ENCODE data around the gene PTBP3.

The PTBP3 gene

DNA sequence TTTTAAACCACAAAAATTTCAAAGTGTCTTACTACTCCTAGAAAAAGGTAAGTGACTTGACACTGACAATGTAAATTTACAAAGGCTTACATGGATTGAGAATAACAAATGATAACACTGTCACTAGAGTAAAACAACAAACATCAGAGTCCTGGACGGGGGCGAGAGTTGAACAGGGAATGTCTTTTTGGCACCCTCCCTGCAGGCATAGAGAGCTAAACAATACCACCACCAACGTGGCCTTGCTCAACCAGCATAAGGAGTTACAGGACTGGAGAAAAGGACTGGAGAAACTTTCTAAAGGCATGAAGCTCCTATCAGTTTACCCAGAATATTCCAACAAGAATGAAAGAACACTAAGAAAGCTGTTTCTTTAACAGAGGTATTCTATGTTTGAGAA, 55.3 kb downstream of the PTBP3 start:
- Histone ChIP-seq H3K27ac (replicated peaks; ENCODE audit: low read length) (no peak overlapping the region), H3K36me3 (replicated peaks in 1 of 2; ENCODE audit: control insufficient read depth in 2 of 2, insufficient read depth in 2 of 2, low read length in 2 of 2) (peaks cover 0 to 3% of the 10 kb centered on the region in 2 donors), H3K18ac (ENCODE audit: low read length) (no peak overlapping the region), H3K4me2 (ENCODE audit: insufficient read depth, low read length, poor library complexity, severe bottlenecking) (no peak overlapping the region), H3K4me3 (ENCODE audit: low read length in 2 of 2) (no peak overlapping the region), H3K27me3 (ENCODE audit: control insufficient read depth in 3 of 3, insufficient read depth in 3 of 3, low read depth in 1 of 3, low read length in 3 of 3) (no peaks in the 10 kb centered on the region), H3K9me3 (replicated peaks in 1 of 2; ENCODE audit: control insufficient read depth in 2 of 2, insufficient read depth in 1 of 2, low read depth in 1 of 2, low read length in 2 of 2) (peaks cover 3 to 4% of the 10 kb centered on the region in 2 donors), H3K4ac (ENCODE audit: low read length) (no peak overlapping the region), H2AFZ (ENCODE audit: low read length) (no peak overlapping the region), H4K91ac (ENCODE audit: low read depth, low read length, poor library complexity) (no peak overlapping the region), H4K8ac (ENCODE audit: low read depth, low read length) (no peak overlapping the region), H3K9ac (ENCODE audit: low read depth, low read length, poor library complexity) (no peak overlapping the region), H2BK5ac (ENCODE audit: low read length) (no peak overlapping the region), H2BK120ac (ENCODE audit: low read depth, low read length) (no peak overlapping the region), H3K14ac (ENCODE audit: low read length) (no peak overlapping the region), H3K23ac (ENCODE audit: low read depth, low read length, poor library complexity) (no peak overlapping the region), H2BK15ac (ENCODE audit: low read length) (no peak overlapping the region), H3K79me1 (ENCODE audit: low read depth, low read length) (no peaks in the 10 kb centered on the region), H2BK12ac (ENCODE audit: low read length) (no peak overlapping the region), H3K4me1 (ENCODE audit: control insufficient read depth in 2 of 2, insufficient read depth in 1 of 2, low read depth in 1 of 2, low read length in 2 of 2) (peaks cover 0 to 4% of the 10 kb centered on the region in 2 donors), H2AK5ac (ENCODE audit: low read depth, low read length) (no peak overlapping the region)
- no peak for DNase-seq (ENCODE audit: low spot score)
- WGBS, 2 donors (ENCODE audit: extremely low coverage in 2 of 2, insufficient read length in 2 of 2, insufficient replicate concordance in 1 of 2) = no CpG with 5 or more reads among the region's 3 CpGs

DNA sequence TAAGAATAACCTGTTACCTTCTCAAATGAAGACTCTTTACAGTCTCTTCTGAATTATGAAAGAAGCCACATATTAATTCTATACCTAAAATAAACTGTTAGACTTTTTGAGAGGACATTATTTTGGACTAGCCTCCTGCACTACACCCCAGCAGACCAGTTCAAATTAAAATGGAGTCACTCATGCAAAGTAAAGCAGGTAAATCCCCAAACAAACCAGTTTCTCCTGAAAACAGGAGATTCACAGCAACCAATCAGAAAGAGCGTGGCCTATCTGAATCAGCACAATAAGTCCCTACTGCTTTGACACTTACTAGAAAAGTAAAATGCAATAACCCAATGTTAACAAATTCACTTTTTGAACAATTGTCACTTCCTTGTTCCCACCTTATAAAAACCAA, 58.8 kb downstream of the PTBP3 start:
- no peak overlapping the region for H3K23ac ChIP-seq (ENCODE audit: low read depth, low read length, poor library complexity)
- no peaks in the 10 kb centered on the region for H3K9me3 ChIP-seq (replicated peaks in 1 of 2; ENCODE audit: control insufficient read depth in 2 of 2, insufficient read depth in 1 of 2, low read depth in 1 of 2, low read length in 2 of 2)
- H2AK5ac ChIP-seq (ENCODE audit: low read depth, low read length) = no peak overlapping the region
- no peak overlapping the region for H2AFZ ChIP-seq (ENCODE audit: low read length)
- H3K79me1 ChIP-seq (ENCODE audit: low read depth, low read length) = no peaks in the 10 kb centered on the region
- H3K4me3 ChIP-seq (ENCODE audit: low read length in 2 of 2) = no peak overlapping the region
- H3K27me3 ChIP-seq (ENCODE audit: control insufficient read depth in 3 of 3, insufficient read depth in 3 of 3, low read depth in 1 of 3, low read length in 3 of 3) = no peaks in the 10 kb centered on the region
- no peak overlapping the region for H3K18ac ChIP-seq (ENCODE audit: low read length)
- H3K36me3 ChIP-seq (replicated peaks in 1 of 2; ENCODE audit: control insufficient read depth in 2 of 2, insufficient read depth in 2 of 2, low read length in 2 of 2) = peaks cover 0 to 12% of the 10 kb centered on the region in 2 donors
- no peak overlapping the region for H2BK15ac ChIP-seq (ENCODE audit: low read length)
- H2BK5ac ChIP-seq (ENCODE audit: low read length) = no peak overlapping the region
- H3K4me1 ChIP-seq (ENCODE audit: control insufficient read depth in 2 of 2, insufficient read depth in 1 of 2, low read depth in 1 of 2, low read length in 2 of 2) = peaks cover 0 to 4% of the 10 kb centered on the region in 2 donors
- no peak overlapping the region for H3K4me2 ChIP-seq (ENCODE audit: insufficient read depth, low read length, poor library complexity, severe bottlenecking)
- H3K4ac ChIP-seq (ENCODE audit: low read length) = no peak overlapping the region
- no peak overlapping the region for H4K8ac ChIP-seq (ENCODE audit: low read depth, low read length)
- H2BK120ac ChIP-seq (ENCODE audit: low read depth, low read length) = no peak overlapping the region
- WGBS, 2 donors (ENCODE audit: extremely low coverage in 2 of 2, insufficient read length in 2 of 2, insufficient replicate concordance in 1 of 2) = no CpG with 5 or more reads among the region's 1 CpG
- H3K14ac ChIP-seq (ENCODE audit: low read length) = no peak overlapping the region
- H3K27ac ChIP-seq (replicated peaks; ENCODE audit: low read length) = no peak overlapping the region
- no peak for DNase-seq (ENCODE audit: low spot score)
- no peak overlapping the region for H2BK12ac ChIP-seq (ENCODE audit: low read length)
- H4K91ac ChIP-seq (ENCODE audit: low read depth, low read length, poor library complexity) = no peak overlapping the region
- H3K9ac ChIP-seq (ENCODE audit: low read depth, low read length, poor library complexity) = no peak overlapping the region

DNA sequence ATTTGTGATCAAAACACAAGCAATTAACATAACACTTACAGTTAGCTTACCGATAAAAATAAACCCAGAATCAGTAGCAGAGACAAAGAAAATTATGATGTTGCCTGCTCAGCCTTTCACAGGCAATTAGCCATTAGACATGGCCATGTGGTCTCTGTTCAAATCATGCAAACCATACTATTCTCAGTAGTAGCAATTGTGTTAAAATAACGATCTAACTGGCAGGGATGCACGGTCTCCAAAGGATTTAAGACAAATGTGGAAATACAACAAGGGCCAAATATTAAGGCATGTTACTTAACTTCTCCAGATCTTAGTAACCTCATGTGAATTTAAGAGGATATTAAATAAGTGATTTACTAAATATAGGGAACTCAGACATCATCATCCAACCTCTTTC, 59.5 kb downstream of the PTBP3 start:
- Histone ChIP-seq H3K4ac (ENCODE audit: low read length) (no peak overlapping the region), H2BK12ac (ENCODE audit: low read length) (no peak overlapping the region), H3K4me1 (ENCODE audit: control insufficient read depth in 2 of 2, insufficient read depth in 1 of 2, low read depth in 1 of 2, low read length in 2 of 2) (peaks cover 0 to 4% of the 10 kb centered on the region in 2 donors), H2AK5ac (ENCODE audit: low read depth, low read length) (no peak overlapping the region), H4K91ac (ENCODE audit: low read depth, low read length, poor library complexity) (no peak overlapping the region), H3K27me3 (ENCODE audit: control insufficient read depth in 3 of 3, insufficient read depth in 3 of 3, low read depth in 1 of 3, low read length in 3 of 3) (no peaks in the 10 kb centered on the region), H3K9ac (ENCODE audit: low read depth, low read length, poor library complexity) (no peak overlapping the region), H3K4me2 (ENCODE audit: insufficient read depth, low read length, poor library complexity, severe bottlenecking) (no peak overlapping the region), H2BK5ac (ENCODE audit: low read length) (no peak overlapping the region), H3K79me1 (ENCODE audit: low read depth, low read length) (no peaks in the 10 kb centered on the region), H2BK120ac (ENCODE audit: low read depth, low read length) (no peak overlapping the region), H3K18ac (ENCODE audit: low read length) (no peak overlapping the region), H4K8ac (ENCODE audit: low read depth, low read length) (no peak overlapping the region), H3K23ac (ENCODE audit: low read depth, low read length, poor library complexity) (no peak overlapping the region), H2AFZ (ENCODE audit: low read length) (no peak overlapping the region), H2BK15ac (ENCODE audit: low read length) (no peak overlapping the region), H3K9me3 (replicated peaks in 1 of 2; ENCODE audit: control insufficient read depth in 2 of 2, insufficient read depth in 1 of 2, low read depth in 1 of 2, low read length in 2 of 2) (no peaks in the 10 kb centered on the region), H3K36me3 (replicated peaks in 1 of 2; ENCODE audit: control insufficient read depth in 2 of 2, insufficient read depth in 2 of 2, low read length in 2 of 2) (peaks cover 0 to 12% of the 10 kb centered on the region in 2 donors), H3K14ac (ENCODE audit: low read length) (no peak overlapping the region), H3K27ac (replicated peaks; ENCODE audit: low read length) (no peak overlapping the region), H3K4me3 (ENCODE audit: low read length in 2 of 2) (no peak overlapping the region)
- no peak for DNase-seq (ENCODE audit: low spot score)
- WGBS, 2 donors (ENCODE audit: extremely low coverage in 2 of 2, insufficient read length in 2 of 2, insufficient replicate concordance in 1 of 2) = no CpG with 5 or more reads among the region's 3 CpGs

DNA sequence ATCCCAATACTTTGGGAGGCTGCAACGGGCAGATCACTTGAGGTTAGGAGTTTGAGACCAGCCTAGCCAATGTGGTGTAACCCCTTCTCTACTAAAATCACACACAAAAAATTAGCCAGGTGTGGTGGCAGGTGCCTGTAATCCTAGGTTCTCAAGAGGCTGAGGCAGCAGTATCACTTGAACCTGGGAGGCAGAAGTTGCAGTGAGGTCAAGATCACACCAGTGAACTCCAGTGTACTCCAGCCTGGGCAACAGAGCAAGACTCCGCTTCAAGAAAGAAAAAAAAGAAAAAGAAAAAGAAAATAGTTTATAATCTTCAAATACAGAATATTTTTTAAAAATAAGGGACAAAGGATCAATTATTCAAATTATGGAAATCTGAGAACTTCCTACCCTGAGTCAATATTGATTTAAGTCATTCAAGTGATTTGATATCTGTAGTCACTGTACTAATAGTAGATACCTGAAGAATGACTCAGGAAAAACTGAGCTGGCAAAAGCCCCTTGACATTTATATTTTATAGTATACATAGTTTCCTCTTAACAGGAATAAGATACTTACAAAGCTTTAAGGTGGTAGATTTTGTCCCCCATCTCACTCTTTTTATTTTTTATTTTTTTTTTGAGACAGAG, 61.8 kb downstream of the PTBP3 start:
- Histone ChIP-seq H3K36me3 (replicated peaks in 1 of 2; ENCODE audit: control insufficient read depth in 2 of 2, insufficient read depth in 2 of 2, low read length in 2 of 2) (peaks cover 0 to 27% of the 10 kb centered on the region in 2 donors), H3K23ac (ENCODE audit: low read depth, low read length, poor library complexity) (no peak overlapping the region), H3K79me1 (ENCODE audit: low read depth, low read length) (no peaks in the 10 kb centered on the region), H3K14ac (ENCODE audit: low read length) (no peak overlapping the region), H3K4ac (ENCODE audit: low read length) (no peak overlapping the region), H3K9ac (ENCODE audit: low read depth, low read length, poor library complexity) (no peak overlapping the region), H4K8ac (ENCODE audit: low read depth, low read length) (no peak overlapping the region), H3K4me2 (ENCODE audit: insufficient read depth, low read length, poor library complexity, severe bottlenecking) (no peak overlapping the region), H2BK15ac (ENCODE audit: low read length) (no peak overlapping the region), H3K4me1 (ENCODE audit: control insufficient read depth in 2 of 2, insufficient read depth in 1 of 2, low read depth in 1 of 2, low read length in 2 of 2) (peaks cover 0 to 3% of the 10 kb centered on the region in 2 donors), H2AFZ (ENCODE audit: low read length) (no peak overlapping the region), H3K27me3 (ENCODE audit: control insufficient read depth in 3 of 3, insufficient read depth in 3 of 3, low read depth in 1 of 3, low read length in 3 of 3) (no peaks in the 10 kb centered on the region), H3K9me3 (replicated peaks in 1 of 2; ENCODE audit: control insufficient read depth in 2 of 2, insufficient read depth in 1 of 2, low read depth in 1 of 2, low read length in 2 of 2) (no peaks in the 10 kb centered on the region), H3K18ac (ENCODE audit: low read length) (no peak overlapping the region), H2BK120ac (ENCODE audit: low read depth, low read length) (no peak overlapping the region), H2AK5ac (ENCODE audit: low read depth, low read length) (no peak overlapping the region), H2BK12ac (ENCODE audit: low read length) (no peak overlapping the region), H2BK5ac (ENCODE audit: low read length) (no peak overlapping the region), H3K27ac (replicated peaks; ENCODE audit: low read length) (no peak overlapping the region), H4K91ac (ENCODE audit: low read depth, low read length, poor library complexity) (no peak overlapping the region), H3K4me3 (ENCODE audit: low read length in 2 of 2) (no peak overlapping the region)
- no peak for DNase-seq (ENCODE audit: low spot score)
- no CpG with 5 or more reads among the region's 2 CpGs for WGBS, 2 donors (ENCODE audit: extremely low coverage in 2 of 2, insufficient read length in 2 of 2, insufficient replicate concordance in 1 of 2)
